HEK293 (cell line): Measurements from ENCODE around the gene LRRFIP1.

Source experiments
- BCL11B ChIP-seq: fragments of 450-650 bp; formaldehyde crosslinking; IDR thresholded peaks from 2 replicates; pipeline ENCODE4 v1.5.1; 2016; ENCODE audit warnings: low read depth, missing biosample characterization, missing genetic modification characterization
- FEZF1 ChIP-seq: fragments of 450-650 bp; formaldehyde crosslinking; IDR thresholded peaks from 2 replicates; pipeline ENCODE4 v1.5.1; 2016; ENCODE audit warnings: missing biosample characterization, missing genetic modification characterization
- GLI4 ChIP-seq: fragments of 450-650 bp; formaldehyde crosslinking; IDR thresholded peaks from 2 replicates; pipeline ENCODE4 v1.5.1; 2016; ENCODE audit warnings: missing biosample characterization, missing genetic modification characterization
- GLIS1 ChIP-seq: fragments of 450-650 bp; formaldehyde crosslinking; IDR thresholded peaks from 2 replicates; pipeline ENCODE4 v1.5.1; 2016; ENCODE audit warnings: missing biosample characterization, missing genetic modification characterization
- KLF7 ChIP-seq: fragments of 450-650 bp; formaldehyde crosslinking; IDR thresholded peaks from 2 replicates; pipeline ENCODE4 v1.5.1; 2016; ENCODE audit warnings: missing biosample characterization, missing genetic modification characterization, borderline replicate concordance
- MEIS1 ChIP-seq: sonication (generic); formaldehyde crosslinking; IDR thresholded peaks from 2 replicates; pipeline ENCODE4 v1.8.1; 2022; ENCODE audit warnings: missing genetic modification reagents, mild to moderate bottlenecking, borderline replicate concordance
- SP2 ChIP-seq: fragments of 450-650 bp; formaldehyde crosslinking; IDR thresholded peaks from 2 replicates; pipeline ENCODE4 v1.5.1; 2016; ENCODE audit warnings: missing biosample characterization, missing genetic modification characterization
- ZNF157 ChIP-seq: fragments of 450-650 bp; formaldehyde crosslinking; IDR thresholded peaks from 2 replicates; pipeline ENCODE4 v1.5.1; 2016; ENCODE audit warnings: missing biosample characterization, missing genetic modification characterization
- ZNF202 ChIP-seq: fragments of 450-650 bp; formaldehyde crosslinking; IDR thresholded peaks from 2 replicates; pipeline ENCODE4 v1.5.1; 2016; ENCODE audit warnings: missing biosample characterization, missing genetic modification characterization, borderline replicate concordance
- ZNF211 ChIP-seq: fragments of 450-650 bp; formaldehyde crosslinking; IDR thresholded peaks from 2 replicates; pipeline ENCODE4 v1.5.1; 2016; ENCODE audit warnings: low read depth, missing biosample characterization, missing genetic modification characterization
- ZNF266 ChIP-seq: fragments of 450-650 bp; formaldehyde crosslinking; IDR thresholded peaks from 2 replicates; pipeline ENCODE4 v1.5.1; 2016; ENCODE audit warnings: missing biosample characterization, missing genetic modification characterization, low read depth
- ZNF324 ChIP-seq: fragments of 450-650 bp; formaldehyde crosslinking; IDR thresholded peaks from 2 replicates; pipeline ENCODE4 v1.5.1; 2016; ENCODE audit warnings: missing biosample characterization, missing genetic modification characterization
- ZNF404 ChIP-seq: fragments of 450-650 bp; formaldehyde crosslinking; IDR thresholded peaks from 2 replicates; pipeline ENCODE4 v1.5.1; 2017; ENCODE audit warnings: missing biosample characterization, missing genetic modification characterization
- ZNF473 ChIP-seq: fragments of 450-650 bp; formaldehyde crosslinking; IDR thresholded peaks from 2 replicates; pipeline ENCODE4 v1.5.1; 2017; ENCODE audit warnings: missing biosample characterization, missing genetic modification characterization
- ZNF596 ChIP-seq: fragments of 450-650 bp; IDR thresholded peaks from 2 replicates; pipeline ENCODE4 v1.5.0; 2018; ENCODE audit warnings: missing biosample characterization, mild to moderate bottlenecking, missing genetic modification characterization, moderate library complexity
- ZNF600 ChIP-seq: fragments of 450-650 bp; formaldehyde crosslinking; IDR thresholded peaks from 2 replicates; pipeline ENCODE4 v1.5.1; 2016; ENCODE audit warnings: missing biosample characterization, missing genetic modification characterization
- ZNF623 ChIP-seq: fragments of 450-650 bp; formaldehyde crosslinking; IDR thresholded peaks from 2 replicates; pipeline ENCODE4 v1.5.1; 2016; ENCODE audit warnings: missing biosample characterization, missing genetic modification characterization
- ZSCAN16 ChIP-seq: fragments of 450-650 bp; formaldehyde crosslinking; IDR thresholded peaks from 2 replicates; pipeline ENCODE4 v1.5.1; 2016; ENCODE audit warnings: missing biosample characterization, missing genetic modification characterization
- TF ChIP-seq, protein P1 (sequence below): fragments of 450-650 bp; formaldehyde crosslinking; IDR thresholded peaks from 2 replicates; pipeline ENCODE4 v1.5.1; 2016; ENCODE audit warnings: missing biosample characterization, missing genetic modification characterization, borderline replicate concordance
- TF ChIP-seq, protein P2 (sequence below): fragments of 450-650 bp; formaldehyde crosslinking; IDR thresholded peaks from 2 replicates; pipeline ENCODE4 v1.5.1; 2016; ENCODE audit warnings: missing biosample characterization, missing genetic modification characterization
- TF ChIP-seq, protein P3 (sequence below): fragments of 450-650 bp; formaldehyde crosslinking; IDR thresholded peaks from 2 replicates; pipeline ENCODE4 v1.5.1; 2017; ENCODE audit warnings: missing biosample characterization, missing genetic modification characterization
- TF ChIP-seq, protein P4 (sequence below): fragments of 450-650 bp; formaldehyde crosslinking; IDR thresholded peaks from 2 replicates; pipeline ENCODE4 v1.5.1; 2016; ENCODE audit warnings: missing biosample characterization, missing genetic modification characterization
- TF ChIP-seq, protein P5 (sequence below): fragments of 450-650 bp; formaldehyde crosslinking; IDR thresholded peaks from 2 replicates; pipeline ENCODE4 v1.5.1; 2016; ENCODE audit warnings: missing biosample characterization, missing genetic modification characterization, low read depth
- TF ChIP-seq, protein P6 (sequence below): fragments of 450-650 bp; formaldehyde crosslinking; IDR thresholded peaks from 2 replicates; pipeline ENCODE4 v1.5.1; 2016; ENCODE audit warnings: missing biosample characterization, missing genetic modification characterization
- TF ChIP-seq, protein P7 (sequence below): fragments of 450-650 bp; IDR thresholded peaks from 2 replicates; pipeline ENCODE4 v1.5.1; 2018; ENCODE audit warnings: missing biosample characterization, mild to moderate bottlenecking, missing genetic modification characterization

The LRRFIP1 gene

DNA sequence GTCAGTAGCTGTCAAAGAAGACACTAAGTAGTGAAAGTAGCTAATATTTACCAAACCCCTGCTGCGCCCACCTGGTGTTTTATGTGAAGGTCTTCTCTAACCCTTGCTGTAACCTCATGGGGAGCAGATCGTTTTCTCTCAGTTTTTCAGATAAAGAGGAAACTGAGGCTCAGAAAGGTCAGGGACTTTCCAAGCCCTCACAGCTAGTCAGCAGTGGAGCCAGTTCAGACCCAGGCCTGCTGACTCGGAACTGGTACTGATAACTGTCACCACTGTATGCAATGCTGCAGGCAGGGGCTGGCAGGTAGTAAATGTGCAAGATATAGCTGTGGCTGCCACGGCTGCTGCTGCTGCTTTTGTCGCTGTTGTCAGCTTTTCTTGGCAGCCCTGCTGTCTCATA lies 69.1 kb downstream of the LRRFIP1 start (continued):
- TF ChIP-seq, protein P1, sequence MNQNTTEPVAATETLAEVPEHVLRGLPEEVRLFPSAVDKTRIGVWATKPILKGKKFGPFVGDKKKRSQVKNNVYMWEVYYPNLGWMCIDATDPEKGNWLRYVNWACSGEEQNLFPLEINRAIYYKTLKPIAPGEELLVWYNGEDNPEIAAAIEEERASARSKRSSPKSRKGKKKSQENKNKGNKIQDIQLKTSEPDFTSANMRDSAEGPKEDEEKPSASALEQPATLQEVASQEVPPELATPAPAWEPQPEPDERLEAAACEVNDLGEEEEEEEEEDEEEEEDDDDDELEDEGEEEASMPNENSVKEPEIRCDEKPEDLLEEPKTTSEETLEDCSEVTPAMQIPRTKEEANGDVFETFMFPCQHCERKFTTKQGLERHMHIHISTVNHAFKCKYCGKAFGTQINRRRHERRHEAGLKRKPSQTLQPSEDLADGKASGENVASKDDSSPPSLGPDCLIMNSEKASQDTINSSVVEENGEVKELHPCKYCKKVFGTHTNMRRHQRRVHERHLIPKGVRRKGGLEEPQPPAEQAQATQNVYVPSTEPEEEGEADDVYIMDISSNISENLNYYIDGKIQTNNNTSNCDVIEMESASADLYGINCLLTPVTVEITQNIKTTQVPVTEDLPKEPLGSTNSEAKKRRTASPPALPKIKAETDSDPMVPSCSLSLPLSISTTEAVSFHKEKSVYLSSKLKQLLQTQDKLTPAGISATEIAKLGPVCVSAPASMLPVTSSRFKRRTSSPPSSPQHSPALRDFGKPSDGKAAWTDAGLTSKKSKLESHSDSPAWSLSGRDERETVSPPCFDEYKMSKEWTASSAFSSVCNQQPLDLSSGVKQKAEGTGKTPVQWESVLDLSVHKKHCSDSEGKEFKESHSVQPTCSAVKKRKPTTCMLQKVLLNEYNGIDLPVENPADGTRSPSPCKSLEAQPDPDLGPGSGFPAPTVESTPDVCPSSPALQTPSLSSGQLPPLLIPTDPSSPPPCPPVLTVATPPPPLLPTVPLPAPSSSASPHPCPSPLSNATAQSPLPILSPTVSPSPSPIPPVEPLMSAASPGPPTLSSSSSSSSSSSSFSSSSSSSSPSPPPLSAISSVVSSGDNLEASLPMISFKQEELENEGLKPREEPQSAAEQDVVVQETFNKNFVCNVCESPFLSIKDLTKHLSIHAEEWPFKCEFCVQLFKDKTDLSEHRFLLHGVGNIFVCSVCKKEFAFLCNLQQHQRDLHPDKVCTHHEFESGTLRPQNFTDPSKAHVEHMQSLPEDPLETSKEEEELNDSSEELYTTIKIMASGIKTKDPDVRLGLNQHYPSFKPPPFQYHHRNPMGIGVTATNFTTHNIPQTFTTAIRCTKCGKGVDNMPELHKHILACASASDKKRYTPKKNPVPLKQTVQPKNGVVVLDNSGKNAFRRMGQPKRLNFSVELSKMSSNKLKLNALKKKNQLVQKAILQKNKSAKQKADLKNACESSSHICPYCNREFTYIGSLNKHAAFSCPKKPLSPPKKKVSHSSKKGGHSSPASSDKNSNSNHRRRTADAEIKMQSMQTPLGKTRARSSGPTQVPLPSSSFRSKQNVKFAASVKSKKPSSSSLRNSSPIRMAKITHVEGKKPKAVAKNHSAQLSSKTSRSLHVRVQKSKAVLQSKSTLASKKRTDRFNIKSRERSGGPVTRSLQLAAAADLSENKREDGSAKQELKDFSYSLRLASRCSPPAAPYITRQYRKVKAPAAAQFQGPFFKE, result no peak
- TF ChIP-seq, protein P2, sequence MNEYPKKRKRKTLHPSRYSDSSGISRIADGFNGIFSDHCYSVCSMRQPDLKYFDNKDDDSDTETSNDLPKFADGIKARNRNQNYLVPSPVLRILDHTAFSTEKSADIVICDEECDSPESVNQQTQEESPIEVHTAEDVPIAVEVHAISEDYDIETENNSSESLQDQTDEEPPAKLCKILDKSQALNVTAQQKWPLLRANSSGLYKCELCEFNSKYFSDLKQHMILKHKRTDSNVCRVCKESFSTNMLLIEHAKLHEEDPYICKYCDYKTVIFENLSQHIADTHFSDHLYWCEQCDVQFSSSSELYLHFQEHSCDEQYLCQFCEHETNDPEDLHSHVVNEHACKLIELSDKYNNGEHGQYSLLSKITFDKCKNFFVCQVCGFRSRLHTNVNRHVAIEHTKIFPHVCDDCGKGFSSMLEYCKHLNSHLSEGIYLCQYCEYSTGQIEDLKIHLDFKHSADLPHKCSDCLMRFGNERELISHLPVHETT (tag by site-specific recombination), result no peak
- TF ChIP-seq ZNF202 (tag by site-specific recombination), result no peak
- TF ChIP-seq ZNF157 (tag by site-specific recombination), result no peak
- TF ChIP-seq GLI4 (tag by site-specific recombination), result no peak
- no peak for TF ChIP-seq FEZF1 (tag by site-specific recombination)
- TF ChIP-seq ZNF324 (tag by site-specific recombination), result no peak
- TF ChIP-seq ZNF404 (tag by site-specific recombination), result no peak
- peak; percentile 31; the same call in 1 of the 2 replicates for TF ChIP-seq ZNF600 (tag by site-specific recombination)
- no peak for TF ChIP-seq ZSCAN16 (tag by site-specific recombination)
- no peak for TF ChIP-seq KLF7 (tag by site-specific recombination)
- no peak for TF ChIP-seq ZNF473 (tag by site-specific recombination)
- no peak for TF ChIP-seq ZNF211 (tag by site-specific recombination)
- TF ChIP-seq SP2, result no peak
- TF ChIP-seq, protein P3, sequence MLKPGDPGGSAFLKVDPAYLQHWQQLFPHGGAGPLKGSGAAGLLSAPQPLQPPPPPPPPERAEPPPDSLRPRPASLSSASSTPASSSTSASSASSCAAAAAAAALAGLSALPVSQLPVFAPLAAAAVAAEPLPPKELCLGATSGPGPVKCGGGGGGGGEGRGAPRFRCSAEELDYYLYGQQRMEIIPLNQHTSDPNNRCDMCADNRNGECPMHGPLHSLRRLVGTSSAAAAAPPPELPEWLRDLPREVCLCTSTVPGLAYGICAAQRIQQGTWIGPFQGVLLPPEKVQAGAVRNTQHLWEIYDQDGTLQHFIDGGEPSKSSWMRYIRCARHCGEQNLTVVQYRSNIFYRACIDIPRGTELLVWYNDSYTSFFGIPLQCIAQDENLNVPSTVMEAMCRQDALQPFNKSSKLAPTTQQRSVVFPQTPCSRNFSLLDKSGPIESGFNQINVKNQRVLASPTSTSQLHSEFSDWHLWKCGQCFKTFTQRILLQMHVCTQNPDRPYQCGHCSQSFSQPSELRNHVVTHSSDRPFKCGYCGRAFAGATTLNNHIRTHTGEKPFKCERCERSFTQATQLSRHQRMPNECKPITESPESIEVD, result no peak
- TF ChIP-seq, protein P4, sequence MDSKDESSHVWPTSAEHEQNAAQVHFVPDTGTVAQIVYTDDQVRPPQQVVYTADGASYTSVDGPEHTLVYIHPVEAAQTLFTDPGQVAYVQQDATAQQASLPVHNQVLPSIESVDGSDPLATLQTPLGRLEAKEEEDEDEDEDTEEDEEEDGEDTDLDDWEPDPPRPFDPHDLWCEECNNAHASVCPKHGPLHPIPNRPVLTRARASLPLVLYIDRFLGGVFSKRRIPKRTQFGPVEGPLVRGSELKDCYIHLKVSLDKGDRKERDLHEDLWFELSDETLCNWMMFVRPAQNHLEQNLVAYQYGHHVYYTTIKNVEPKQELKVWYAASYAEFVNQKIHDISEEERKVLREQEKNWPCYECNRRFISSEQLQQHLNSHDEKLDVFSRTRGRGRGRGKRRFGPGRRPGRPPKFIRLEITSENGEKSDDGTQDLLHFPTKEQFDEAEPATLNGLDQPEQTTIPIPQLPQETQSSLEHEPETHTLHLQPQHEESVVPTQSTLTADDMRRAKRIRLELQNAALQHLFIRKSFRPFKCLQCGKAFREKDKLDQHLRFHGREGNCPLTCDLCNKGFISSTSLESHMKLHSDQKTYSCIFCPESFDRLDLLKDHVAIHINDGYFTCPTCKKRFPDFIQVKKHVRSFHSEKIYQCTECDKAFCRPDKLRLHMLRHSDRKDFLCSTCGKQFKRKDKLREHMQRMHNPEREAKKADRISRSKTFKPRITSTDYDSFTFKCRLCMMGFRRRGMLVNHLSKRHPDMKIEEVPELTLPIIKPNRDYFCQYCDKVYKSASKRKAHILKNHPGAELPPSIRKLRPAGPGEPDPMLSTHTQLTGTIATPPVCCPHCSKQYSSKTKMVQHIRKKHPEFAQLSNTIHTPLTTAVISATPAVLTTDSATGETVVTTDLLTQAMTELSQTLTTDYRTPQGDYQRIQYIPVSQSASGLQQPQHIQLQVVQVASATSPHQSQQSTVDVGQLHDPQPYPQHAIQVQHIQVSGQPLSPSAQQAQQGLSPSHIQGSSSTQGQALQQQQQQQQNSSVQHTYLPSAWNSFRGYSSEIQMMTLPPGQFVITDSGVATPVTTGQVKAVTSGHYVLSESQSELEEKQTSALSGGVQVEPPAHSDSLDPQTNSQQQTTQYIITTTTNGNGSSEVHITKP (tag by site-specific recombination), result no peak
- TF ChIP-seq, protein P5, sequence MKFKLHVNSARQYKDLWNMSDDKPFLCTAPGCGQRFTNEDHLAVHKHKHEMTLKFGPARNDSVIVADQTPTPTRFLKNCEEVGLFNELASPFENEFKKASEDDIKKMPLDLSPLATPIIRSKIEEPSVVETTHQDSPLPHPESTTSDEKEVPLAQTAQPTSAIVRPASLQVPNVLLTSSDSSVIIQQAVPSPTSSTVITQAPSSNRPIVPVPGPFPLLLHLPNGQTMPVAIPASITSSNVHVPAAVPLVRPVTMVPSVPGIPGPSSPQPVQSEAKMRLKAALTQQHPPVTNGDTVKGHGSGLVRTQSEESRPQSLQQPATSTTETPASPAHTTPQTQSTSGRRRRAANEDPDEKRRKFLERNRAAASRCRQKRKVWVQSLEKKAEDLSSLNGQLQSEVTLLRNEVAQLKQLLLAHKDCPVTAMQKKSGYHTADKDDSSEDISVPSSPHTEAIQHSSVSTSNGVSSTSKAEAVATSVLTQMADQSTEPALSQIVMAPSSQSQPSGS, result no peak
- TF ChIP-seq GLIS1 (tag by site-specific recombination), result peak; percentile 53
- TF ChIP-seq BCL11B (tag by site-specific recombination), result no peak
- TF ChIP-seq ZNF596, result no peak
- TF ChIP-seq, protein P6, sequence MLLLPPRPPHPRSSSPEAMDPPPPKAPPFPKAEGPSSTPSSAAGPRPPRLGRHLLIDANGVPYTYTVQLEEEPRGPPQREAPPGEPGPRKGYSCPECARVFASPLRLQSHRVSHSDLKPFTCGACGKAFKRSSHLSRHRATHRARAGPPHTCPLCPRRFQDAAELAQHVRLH (tag by site-specific recombination), result no peak
- TF ChIP-seq MEIS1 (CRISPR knock-in tag), result no peak
- TF ChIP-seq, protein P7, sequence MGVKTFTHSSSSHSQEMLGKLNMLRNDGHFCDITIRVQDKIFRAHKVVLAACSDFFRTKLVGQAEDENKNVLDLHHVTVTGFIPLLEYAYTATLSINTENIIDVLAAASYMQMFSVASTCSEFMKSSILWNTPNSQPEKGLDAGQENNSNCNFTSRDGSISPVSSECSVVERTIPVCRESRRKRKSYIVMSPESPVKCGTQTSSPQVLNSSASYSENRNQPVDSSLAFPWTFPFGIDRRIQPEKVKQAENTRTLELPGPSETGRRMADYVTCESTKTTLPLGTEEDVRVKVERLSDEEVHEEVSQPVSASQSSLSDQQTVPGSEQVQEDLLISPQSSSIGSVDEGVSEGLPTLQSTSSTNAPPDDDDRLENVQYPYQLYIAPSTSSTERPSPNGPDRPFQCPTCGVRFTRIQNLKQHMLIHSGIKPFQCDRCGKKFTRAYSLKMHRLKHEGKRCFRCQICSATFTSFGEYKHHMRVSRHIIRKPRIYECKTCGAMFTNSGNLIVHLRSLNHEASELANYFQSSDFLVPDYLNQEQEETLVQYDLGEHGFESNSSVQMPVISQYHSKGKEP (tag by site-specific recombination), result 0 out of 2 replicates have a peak, but pooled peaks have one; percentile 46
- no peak for TF ChIP-seq ZNF266
- TF ChIP-seq ZNF623 (tag by site-specific recombination), result no peak
